ENCODE measurements around the gene RENBP.

- TF ChIP-seq EZH2 (IDR thresholded peaks at IDR 0.05; ENCODE audit: borderline replicate concordance, low read depth, low read length, poor library complexity, severe bottlenecking) (no peak), CTCF (conservative IDR thresholded peaks at IDR 0.05; ENCODE audit: low read depth, low read length) (peak; percentile 97)
Measured at GRCh38 chrX:153953342-153953830, 8.9 kb upstream of the RENBP start.

All from A673 (cell line).